CMK (cell line): ENCODE measurements around the gene CCNG2.
"Not testable (repeated sequence)": the region's sequence is repeated elsewhere in the genome, so short reads cannot be mapped to it uniquely, and the experiment has no call there.

Experiments used
- DNase-seq: peaks from one replicate; pipeline ENCODE4 v3.0.0-alpha.2; 2010; ENCODE audit warnings: low read depth

The CCNG2 gene, protein sequence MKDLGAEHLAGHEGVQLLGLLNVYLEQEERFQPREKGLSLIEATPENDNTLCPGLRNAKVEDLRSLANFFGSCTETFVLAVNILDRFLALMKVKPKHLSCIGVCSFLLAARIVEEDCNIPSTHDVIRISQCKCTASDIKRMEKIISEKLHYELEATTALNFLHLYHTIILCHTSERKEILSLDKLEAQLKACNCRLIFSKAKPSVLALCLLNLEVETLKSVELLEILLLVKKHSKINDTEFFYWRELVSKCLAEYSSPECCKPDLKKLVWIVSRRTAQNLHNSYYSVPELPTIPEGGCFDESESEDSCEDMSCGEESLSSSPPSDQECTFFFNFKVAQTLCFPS

DNA sequence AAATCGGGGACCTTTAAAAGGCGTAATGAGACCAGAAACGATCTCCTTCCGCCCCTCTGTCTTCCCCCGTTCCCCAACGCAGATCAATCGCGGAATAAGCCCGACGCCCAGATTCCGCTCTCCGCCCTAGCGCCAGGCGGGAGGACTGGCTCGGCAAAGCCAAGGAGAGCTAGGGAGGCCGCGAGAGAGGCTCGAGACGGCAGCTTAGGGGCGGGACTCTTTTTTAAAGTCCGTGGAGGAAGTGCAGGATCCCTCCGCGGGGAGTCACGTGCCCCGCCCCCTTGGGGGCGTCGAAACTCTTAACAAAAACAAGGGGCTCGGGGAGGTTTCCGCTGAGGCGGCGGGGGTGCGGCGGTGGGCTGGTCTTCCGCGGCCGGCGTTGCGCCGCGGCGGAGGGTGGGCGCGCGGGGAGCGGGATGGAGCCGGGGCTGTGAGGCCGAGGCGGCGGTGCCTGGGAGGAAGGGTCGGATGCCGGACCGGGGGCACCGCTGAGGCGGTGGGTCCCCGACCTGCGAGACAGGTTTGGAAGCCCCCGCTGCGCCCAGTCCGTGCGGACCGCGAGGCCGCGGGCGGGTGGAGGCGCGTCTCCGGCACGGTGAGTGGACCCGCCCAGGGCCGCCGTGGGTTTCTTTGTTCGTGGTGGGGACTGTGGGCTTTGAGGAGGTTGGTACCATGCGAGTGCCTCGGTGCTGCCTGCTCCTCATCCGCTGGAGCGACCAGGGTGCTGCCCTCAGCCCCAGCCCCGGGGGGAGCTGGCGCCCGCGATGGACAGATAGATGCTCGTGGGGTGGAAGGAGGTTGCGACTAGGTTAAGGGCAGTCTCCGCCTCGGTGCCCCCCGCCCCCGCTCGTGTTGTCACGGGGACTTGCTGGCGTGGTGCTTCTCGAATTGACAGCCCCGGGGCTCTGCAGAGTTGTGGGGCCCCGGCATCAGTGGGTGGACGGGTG is at the start of gene CCNG2:
TSS of gene CCNG2 (plus strand) at position 296 of the 947 bp plus-strand sequence. CDS start 1,326 bp downstream, outside the sequence.
- peak; percentile 86 for DNase-seq

GRCh38 chr4:77110730-77111129 is 46.3 kb upstream of the CCNG2 start:
- DNase-seq = no peak

DNA sequence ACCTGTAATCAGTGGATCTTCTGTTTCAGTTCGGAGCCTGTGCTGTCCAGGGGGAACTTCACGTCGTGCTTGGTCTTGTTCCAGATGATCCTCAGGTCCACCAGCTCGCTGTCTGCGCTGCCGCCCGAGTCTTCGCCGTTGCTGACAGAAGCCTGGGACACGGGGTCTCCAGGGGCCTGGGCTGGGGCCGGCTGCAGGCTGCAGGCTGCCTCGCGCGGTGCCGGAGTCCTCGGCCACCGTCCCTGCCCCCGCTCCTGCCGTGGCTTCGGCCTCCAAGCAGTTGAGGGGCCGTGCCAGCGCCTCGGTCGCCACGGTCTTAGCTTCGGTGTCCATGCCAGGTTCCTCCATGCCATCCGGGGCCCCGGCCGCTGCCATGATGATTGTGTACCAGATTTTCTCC is 43.9 kb upstream of the CCNG2 start:
- no peak for DNase-seq

GRCh38 chr4:77117721-77118120 is 39.3 kb upstream of the CCNG2 start:
- DNase-seq = no peak

GRCh38 chr4:77120886-77121508 is 36.0 kb upstream of the CCNG2 start:
- DNase-seq = no peak

GRCh38 chr4:77121736-77122240 is 35.2 kb upstream of the CCNG2 start:
- DNase-seq = no peak

GRCh38 chr4:77122656-77123055 is 34.4 kb upstream of the CCNG2 start:
- no peak for DNase-seq

GRCh38 chr4:77123411-77123810 is 33.6 kb upstream of the CCNG2 start:
- no peak for DNase-seq

DNA sequence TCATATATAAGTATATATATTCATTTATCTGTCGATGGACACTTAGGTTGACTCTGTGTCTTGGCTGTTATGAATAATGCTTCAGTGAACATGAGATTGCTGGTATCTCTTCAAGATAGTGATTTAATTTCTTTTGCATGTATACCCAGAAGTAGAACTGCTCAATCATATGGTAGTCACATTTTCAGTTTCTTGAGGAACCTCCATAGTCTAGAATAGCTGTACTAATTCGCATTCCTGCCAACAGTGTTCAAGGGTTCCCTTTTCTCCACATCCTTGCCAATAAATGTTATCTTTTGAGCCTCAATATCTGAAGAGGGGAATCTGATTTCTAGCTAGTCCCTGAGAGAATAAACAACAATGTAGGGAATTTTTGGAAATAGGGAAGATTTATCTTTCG is 32.4 kb upstream of the CCNG2 start:
- no peak for DNase-seq

- DNase-seq = no peak
These were observed 31.0 kb upstream of the CCNG2 start for GRCh38 chr4:77125961-77126360.

DNA sequence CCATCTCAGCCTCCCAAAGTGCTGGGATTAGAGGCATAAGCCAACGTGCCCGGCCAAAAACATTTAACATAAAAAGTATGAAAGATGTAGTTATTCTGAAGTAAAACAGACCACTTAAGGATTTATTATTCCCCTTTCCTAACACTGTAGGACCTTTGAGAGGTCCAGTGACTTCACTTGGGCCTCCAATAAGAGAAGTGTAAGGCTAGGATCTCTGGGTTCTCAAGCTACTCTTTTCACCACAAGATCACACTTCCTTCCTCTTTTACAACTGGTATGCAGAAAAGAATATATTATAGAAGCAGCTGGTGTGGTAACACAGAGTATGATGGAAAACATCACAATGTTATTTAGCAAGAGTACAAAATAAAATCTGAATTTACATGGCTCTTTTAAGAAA is 30.2 kb upstream of the CCNG2 start:
- no peak for DNase-seq

DNA sequence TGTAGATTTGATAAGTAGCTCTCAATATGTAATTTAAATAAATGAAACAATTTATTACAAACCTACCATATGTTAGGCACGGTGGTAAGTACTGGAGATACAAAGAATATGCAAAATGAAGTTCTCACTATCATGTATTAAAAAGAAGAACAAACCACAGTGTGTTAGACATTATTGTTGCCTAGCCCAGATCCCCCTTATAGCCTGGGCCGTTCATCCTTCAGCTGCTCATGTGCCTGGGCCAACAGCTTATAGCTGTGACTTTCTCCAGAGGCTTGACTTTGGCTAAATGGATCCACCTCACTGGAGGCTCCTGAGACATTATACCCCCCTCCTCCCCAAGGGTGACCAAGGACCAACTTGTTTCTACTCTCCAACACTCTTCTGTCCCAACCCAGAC is 29.8 kb upstream of the CCNG2 start:
- no peak for DNase-seq

DNA sequence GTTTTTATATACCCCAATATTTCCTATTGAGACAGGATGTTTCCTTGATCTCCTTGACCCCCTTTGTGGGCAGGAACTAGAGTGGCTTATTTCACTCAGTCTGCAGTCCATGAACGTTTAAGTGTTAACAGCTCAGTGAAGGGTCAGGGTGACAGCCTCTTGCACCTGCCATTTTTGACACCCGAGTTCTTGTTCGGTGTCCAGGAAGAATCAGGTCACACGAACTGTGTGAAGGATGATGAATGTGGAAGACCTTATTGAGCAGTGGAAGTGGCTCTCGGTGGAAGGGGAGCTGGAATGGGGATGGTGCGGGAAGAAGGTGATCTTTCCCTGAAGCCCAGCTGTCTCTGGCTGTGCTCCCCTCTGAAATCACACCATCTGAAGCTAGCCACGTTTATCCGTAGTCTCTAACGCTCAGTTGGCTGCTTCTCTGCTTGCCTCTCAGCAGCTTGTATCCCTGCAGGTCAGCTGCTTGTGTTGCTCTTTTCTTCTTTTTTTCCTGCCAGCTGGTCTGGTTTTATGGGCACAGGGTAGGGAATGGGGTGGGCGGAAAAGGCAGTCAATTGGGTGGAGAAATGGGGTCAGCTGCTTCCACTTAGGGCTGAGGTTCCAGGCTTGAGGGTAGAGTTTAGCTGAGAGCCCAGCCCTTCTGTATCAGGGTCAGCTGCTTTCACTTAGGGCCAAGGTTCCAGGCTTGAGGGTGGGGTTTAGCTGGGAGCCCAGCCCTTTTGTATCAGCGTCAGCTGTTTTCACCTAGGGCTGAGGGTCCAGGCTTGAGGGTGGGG is 29.0 kb upstream of the CCNG2 start:
- DNase-seq = no peak

DNA sequence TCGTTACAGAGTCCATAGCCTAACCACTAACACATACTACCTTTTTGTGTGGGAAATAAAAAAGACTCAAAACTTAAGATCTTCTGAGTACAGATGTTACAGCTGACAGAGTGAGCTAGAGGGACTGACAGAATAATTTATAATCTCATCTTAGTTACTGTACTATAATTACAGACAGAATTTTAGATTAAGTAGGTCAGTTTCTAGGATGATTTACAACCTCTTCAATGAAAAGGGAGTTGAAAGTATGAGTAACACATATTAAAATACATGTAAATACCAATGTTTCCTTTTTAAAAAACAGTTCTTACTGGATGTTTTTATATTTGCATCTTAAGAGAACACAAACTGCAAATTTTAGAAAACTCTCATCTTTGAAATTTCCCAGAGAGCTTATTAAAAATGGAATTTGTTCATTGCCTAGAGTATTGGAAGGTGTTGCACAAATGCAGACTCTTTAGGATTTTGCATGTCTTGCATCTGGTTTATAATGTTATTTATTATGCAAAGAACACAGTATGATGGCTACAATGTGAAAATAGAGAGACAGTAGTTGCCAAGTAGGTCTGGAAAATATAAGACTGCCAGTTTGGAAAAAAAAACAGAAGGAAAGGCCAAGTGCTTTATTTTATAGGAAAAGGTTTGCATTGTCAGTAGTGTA is 24.2 kb upstream of the CCNG2 start:
- no peak for DNase-seq

- DNase-seq = not testable (repeated sequence)
These were observed 19.6 kb upstream of the CCNG2 start for GRCh38 chr4:77137448-77137847.

DNA sequence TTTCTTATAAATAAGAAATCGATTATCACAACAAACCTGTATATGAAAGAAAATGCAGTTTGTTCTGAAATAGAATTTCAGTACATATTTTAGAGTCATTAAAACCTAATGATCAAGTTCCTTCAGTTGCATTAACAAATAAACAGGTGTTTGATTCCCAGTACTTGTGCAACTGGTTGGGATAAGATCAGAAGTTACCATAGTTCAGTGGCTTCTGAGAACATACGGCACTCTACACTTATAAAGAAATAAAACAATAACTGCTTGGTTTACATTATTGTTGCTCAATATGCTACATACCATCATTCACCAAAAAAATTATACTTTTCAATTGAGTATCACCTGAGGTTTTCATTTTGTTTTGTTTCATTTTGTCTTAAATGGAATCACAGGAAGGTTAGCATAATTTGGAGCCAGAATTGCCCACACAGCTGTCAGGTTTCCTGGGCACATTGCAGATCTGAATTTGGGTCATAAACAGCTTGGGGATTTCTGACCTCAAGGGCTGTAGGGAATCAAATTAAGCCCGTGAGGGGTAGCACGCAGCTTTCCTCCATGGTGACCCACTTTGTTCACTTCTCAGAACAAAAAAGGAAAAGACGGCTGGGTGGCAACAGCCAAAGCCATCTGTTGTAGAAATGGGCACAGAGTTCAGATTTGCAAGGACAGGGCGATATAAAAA is 14.9 kb upstream of the CCNG2 start:
- DNase-seq = no peak

DNA sequence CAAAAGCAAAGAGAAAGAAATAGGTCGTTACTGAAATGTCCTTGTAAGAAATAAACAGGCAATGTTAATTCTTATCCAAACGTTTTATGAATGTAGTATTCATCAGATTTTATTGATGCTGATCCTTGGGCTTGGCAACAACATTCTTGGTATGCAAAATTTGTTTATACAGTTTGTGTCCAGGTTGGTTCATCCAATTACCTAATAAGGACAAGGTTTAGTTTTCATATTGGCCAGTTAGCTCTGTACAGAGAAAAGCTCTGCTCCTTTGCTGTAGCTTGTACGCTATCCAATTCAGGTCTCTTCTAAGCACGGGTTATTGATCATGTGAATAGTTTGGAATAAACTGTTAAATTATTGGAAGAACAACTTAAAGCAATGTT is 14.4 kb upstream of the CCNG2 start:
- no peak for DNase-seq

- DNase-seq = no peak
These were observed 13.9 kb upstream of the CCNG2 start for GRCh38 chr4:77143091-77143490.

DNA sequence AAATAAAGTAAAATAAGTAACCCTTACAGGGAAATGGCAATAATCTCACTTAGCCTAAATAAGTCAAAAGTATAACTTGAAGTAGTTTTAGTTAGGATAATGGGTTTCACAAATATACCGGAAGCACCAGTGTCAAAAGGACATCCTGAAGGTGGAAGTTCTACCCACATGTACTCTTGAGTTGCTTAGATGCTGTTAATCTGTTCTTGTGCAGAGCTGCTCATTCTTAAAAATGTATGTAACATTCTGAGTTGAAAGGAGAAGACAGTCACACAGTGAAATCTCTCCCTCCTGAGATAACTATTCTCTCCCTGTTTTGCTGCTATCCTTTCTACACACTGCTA is 11.2 kb upstream of the CCNG2 start:
- no peak for DNase-seq

DNA sequence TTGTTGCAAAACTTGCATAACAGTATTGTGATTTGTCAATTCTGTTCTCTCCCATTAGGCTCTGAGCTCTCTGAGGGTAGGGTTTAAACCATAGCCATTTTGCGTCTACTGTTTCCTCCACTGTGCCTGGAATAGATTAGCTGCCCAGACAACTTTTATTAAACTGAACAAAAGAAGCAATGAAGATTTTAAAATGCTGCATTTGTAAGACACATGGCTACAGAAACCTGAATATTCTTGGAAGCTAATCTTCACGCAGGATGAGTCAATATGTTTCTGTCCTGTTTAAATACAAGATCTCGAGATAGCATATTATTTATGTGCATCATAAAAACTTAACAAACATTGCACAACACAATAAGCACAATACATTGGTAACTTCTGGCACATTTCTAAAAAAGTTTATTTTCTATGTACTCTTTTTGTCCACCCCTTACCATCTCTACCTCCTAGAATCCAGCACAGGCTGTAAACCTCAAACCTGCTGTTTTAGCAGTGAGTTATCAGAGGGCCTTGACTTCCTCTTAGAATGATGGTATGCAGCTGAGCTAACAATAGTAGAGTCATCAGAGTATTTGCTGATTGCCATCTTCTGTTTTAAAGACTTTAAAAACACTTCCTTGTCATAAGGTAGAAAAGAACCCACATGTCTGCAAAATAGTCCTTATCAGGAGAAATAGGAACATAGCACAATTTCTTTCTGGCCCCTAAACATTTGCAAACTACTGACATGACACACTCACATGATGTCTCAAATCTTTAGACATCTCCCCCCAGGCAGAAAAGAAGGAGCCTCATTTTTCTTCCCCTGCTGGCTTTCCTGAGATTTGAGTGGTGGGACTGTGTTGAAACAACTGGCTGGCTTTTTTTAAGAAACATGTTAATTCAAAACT is 10.6 kb upstream of the CCNG2 start:
- DNase-seq = peak; percentile 62
